ENCODE data around the gene SSR3. TPM values are rescaled to one million over a fixed set of nuclear protein-coding genes. Genes with fewer than 3 reads are reported as not detected.
"Not testable (repeated sequence)": the region's sequence is repeated elsewhere in the genome, so short reads cannot be mapped to it uniquely, and the experiment has no call there.

SSR3 gene
- total RNA-seq, 1 donor from 2014 or later, result 562 TPM

DNA sequence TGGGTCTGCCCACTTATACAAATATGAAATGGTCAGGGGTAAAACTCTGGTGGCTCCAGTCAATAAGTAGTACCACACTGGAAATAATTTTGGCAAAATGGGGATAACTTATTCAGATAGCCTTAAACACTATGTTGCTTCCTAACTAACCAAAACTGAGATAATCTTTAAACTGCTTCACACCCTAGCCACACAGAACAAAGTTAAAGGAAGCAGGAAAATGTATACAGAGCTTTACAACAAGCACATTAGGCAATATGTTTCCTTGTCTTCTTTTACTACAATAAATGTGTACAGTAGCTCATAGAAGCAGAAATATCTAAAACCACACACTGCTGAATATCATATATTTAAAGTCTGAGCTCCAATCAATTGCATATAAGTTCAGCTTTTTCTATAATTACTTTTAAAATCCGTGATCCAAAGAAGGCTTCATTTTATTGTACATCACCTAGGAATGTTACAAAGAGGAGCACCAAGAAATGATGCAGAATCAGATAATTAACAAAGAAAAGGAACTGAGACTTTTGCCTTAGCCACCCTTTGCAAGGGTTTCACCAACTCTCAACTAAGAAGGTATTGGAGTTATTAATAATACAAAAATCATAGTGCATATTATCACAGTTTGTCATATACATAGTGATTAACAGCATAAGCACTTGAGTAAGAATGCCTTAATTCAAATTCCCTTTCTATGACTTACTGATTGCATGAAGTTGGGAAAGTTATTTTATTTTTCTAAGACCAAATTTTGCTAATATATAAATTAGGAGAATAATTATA, 9.2 kb upstream of the SSR3 start:
- FAIRE-seq (no peak), DNase-seq (ENCODE audit: low read depth) (no peak)
- no peak overlapping the region for H3K4me3 ChIP-seq (ENCODE audit: insufficient read depth, low read depth, low read length)
- no peaks in the 10 kb centered on the region for H3K79me2 ChIP-seq (ENCODE audit: insufficient read depth, low read length)
- Mint-ChIP-seq H3K9me3 (ENCODE audit: unreplicated experiment) (peaks cover 2% of the 10 kb centered on the region), H3K36me3 (ENCODE audit: low read depth, unreplicated experiment) (no peaks in the 10 kb centered on the region), H3K4me1 (ENCODE audit: low read depth, unreplicated experiment) (no peaks in the 10 kb centered on the region), H3K4me3 (ENCODE audit: unreplicated experiment) (no peak overlapping the region), H3K27ac (ENCODE audit: unreplicated experiment) (no peak overlapping the region), H3K27me3 (ENCODE audit: low read depth, unreplicated experiment) (no peaks in the 10 kb centered on the region)
- no peaks in the 10 kb centered on the region for H4K20me1 ChIP-seq (ENCODE audit: insufficient read depth, low read length)
- H3K4me1 ChIP-seq (ENCODE audit: insufficient read depth, low read length), result no peaks in the 10 kb centered on the region
- no peak overlapping the region for H3K4me2 ChIP-seq (ENCODE audit: low read length)
- H3K27ac ChIP-seq (ENCODE audit: low read depth, low read length), result no peak overlapping the region
- TF ChIP-seq, protein P1, sequence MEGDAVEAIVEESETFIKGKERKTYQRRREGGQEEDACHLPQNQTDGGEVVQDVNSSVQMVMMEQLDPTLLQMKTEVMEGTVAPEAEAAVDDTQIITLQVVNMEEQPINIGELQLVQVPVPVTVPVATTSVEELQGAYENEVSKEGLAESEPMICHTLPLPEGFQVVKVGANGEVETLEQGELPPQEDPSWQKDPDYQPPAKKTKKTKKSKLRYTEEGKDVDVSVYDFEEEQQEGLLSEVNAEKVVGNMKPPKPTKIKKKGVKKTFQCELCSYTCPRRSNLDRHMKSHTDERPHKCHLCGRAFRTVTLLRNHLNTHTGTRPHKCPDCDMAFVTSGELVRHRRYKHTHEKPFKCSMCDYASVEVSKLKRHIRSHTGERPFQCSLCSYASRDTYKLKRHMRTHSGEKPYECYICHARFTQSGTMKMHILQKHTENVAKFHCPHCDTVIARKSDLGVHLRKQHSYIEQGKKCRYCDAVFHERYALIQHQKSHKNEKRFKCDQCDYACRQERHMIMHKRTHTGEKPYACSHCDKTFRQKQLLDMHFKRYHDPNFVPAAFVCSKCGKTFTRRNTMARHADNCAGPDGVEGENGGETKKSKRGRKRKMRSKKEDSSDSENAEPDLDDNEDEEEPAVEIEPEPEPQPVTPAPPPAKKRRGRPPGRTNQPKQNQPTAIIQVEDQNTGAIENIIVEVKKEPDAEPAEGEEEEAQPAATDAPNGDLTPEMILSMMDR (IDR thresholded peaks at IDR 0.05; ENCODE audit: insufficient read depth, low read depth, low read length), result no peak
- TF ChIP-seq EZH2 (IDR thresholded peaks at IDR 0.05; ENCODE audit: insufficient read depth, low read length), result no peak
- H3K27me3 ChIP-seq (ENCODE audit: insufficient read depth, low read length), result no peaks in the 10 kb centered on the region
- H3K36me3 ChIP-seq (ENCODE audit: insufficient read depth, low read length), result no peaks in the 10 kb centered on the region
- H3K9ac ChIP-seq (ENCODE audit: low read length), result no peak overlapping the region
- no peak overlapping the region for H2AFZ ChIP-seq (ENCODE audit: low read depth, low read length)
- H3K9me3 ChIP-seq (ENCODE audit: insufficient read depth, low read depth, low read length), result no peaks in the 10 kb centered on the region

DNA sequence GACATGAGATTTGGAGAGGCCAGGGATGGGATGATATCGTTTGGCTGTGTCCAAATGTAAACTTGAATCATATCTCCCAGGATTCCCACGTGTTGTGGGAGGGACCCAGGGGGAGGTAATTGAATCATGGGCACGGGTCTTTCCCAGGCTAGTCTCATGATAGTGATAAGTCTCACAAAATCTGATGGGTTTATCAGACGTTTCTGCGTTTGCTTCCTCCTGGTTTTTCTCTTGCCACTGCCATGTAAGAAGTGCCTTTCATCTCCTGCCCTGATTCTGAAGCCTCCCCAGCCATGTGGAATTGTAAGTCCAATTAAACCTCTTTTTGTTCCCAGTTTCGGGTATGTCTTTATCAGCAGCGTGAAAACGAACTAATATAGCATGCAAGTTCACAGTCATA, 7.6 kb upstream of the SSR3 start:
- H3K36me3 Mint-ChIP-seq (ENCODE audit: low read depth, unreplicated experiment); H4K20me1 ChIP-seq (ENCODE audit: insufficient read depth, low read length); H3K4me1 Mint-ChIP-seq (ENCODE audit: low read depth, unreplicated experiment); H3K4me1 ChIP-seq (ENCODE audit: insufficient read depth, low read length); H3K79me2 ChIP-seq (ENCODE audit: insufficient read depth, low read length); H3K4me3 Mint-ChIP-seq (ENCODE audit: unreplicated experiment); H3K27ac ChIP-seq (ENCODE audit: low read depth, low read length); H3K36me3 ChIP-seq (ENCODE audit: insufficient read depth, low read length); H3K9me3 ChIP-seq (ENCODE audit: insufficient read depth, low read depth, low read length); FAIRE-seq; H3K9ac ChIP-seq (ENCODE audit: low read length); DNase-seq (ENCODE audit: low read depth); H3K9me3 Mint-ChIP-seq (ENCODE audit: unreplicated experiment); H2AFZ ChIP-seq (ENCODE audit: low read depth, low read length); H3K4me2 ChIP-seq (ENCODE audit: low read length); H3K27me3 ChIP-seq (ENCODE audit: insufficient read depth, low read length); H3K4me3 ChIP-seq (ENCODE audit: insufficient read depth, low read depth, low read length); H3K27me3 Mint-ChIP-seq (ENCODE audit: low read depth, unreplicated experiment); H3K27ac Mint-ChIP-seq (ENCODE audit: unreplicated experiment): not testable (repeated sequence)

DNA sequence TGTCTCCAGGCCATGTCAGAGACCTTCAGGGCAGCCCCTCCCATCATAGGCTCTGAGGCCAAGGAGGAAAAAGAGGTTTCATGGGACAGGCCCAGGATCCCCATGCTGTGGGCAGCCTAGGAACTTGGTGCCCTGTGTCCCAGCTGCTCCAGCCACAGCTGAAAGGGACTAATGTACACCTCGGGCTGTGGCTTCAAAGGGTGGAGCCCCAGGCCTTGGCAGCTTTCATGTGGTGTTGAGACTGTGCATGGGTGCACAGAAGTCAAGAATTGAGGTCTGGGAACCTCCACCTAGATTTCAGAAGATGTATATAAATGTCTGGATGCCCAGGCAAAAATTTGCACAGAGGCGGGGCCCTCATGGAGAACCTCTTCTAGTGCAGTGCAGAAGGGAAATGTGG, 6.6 kb upstream of the SSR3 start:
- Mint-ChIP-seq H3K27me3 (ENCODE audit: low read depth, unreplicated experiment) (no peaks in the 10 kb centered on the region), H3K9me3 (ENCODE audit: unreplicated experiment) (no peaks in the 10 kb centered on the region), H3K27ac (ENCODE audit: unreplicated experiment) (no peak overlapping the region), H3K36me3 (ENCODE audit: low read depth, unreplicated experiment) (no peaks in the 10 kb centered on the region), H3K4me1 (ENCODE audit: low read depth, unreplicated experiment) (no peaks in the 10 kb centered on the region), H3K4me3 (ENCODE audit: unreplicated experiment) (no peak overlapping the region)
- H3K27me3 ChIP-seq (ENCODE audit: insufficient read depth, low read length), result no peaks in the 10 kb centered on the region
- H4K20me1 ChIP-seq (ENCODE audit: insufficient read depth, low read length), result no peaks in the 10 kb centered on the region
- no peak overlapping the region for H3K4me2 ChIP-seq (ENCODE audit: low read length)
- H3K4me3 ChIP-seq (ENCODE audit: insufficient read depth, low read depth, low read length), result no peak overlapping the region
- no peaks in the 10 kb centered on the region for H3K9me3 ChIP-seq (ENCODE audit: insufficient read depth, low read depth, low read length)
- no peaks in the 10 kb centered on the region for H3K79me2 ChIP-seq (ENCODE audit: insufficient read depth, low read length)
- no peaks in the 10 kb centered on the region for H3K36me3 ChIP-seq (ENCODE audit: insufficient read depth, low read length)
- H3K27ac ChIP-seq (ENCODE audit: low read depth, low read length), result no peak overlapping the region
- FAIRE-seq, result no peak
- no peak for TF ChIP-seq EZH2 (IDR thresholded peaks at IDR 0.05; ENCODE audit: insufficient read depth, low read length)
- TF ChIP-seq, protein P1 (IDR thresholded peaks at IDR 0.05; ENCODE audit: insufficient read depth, low read depth, low read length), result no peak
- no peaks in the 10 kb centered on the region for H3K4me1 ChIP-seq (ENCODE audit: insufficient read depth, low read length)
- H3K9ac ChIP-seq (ENCODE audit: low read length), result no peak overlapping the region
- no peak for DNase-seq (ENCODE audit: low read depth)
- H2AFZ ChIP-seq (ENCODE audit: low read depth, low read length), result no peak overlapping the region

Data from astrocyte (in vitro differentiated cells and primary cell).